Activated T-cell treated with anti-CD3 and anti-CD28 coated beads, Interleukin-2, amount 50 U/mL, for 4 hours (primary cell): Measurements from ENCODE around the gene LRRC8D. TPM values are rescaled to one million over a fixed set of nuclear protein-coding genes. Genes with fewer than 3 reads are reported as not detected.

Experiments
- ATAC-seq, 2 donors: fragments of 200-7000 bp; cut with Tn5 transposase; one replicate each; pipeline ENCODE4 v1.10.0; 2021
- DNase-seq: peaks from one replicate; pipeline ENCODE4 v3.0.0-alpha.2; 2020
- H3K27me3 Mint-ChIP-seq: one replicate; pipeline ENCODE4 v1.8.0; 2021; ENCODE audit warnings: low read depth, mixed read lengths
- H3K36me3 Mint-ChIP-seq: one replicate; pipeline ENCODE4 v1.8.0; 2022; ENCODE audit warnings: mixed read lengths; ENCODE audit not compliant: insufficient read depth
- H3K4me1 Mint-ChIP-seq: one replicate; pipeline ENCODE4 v1.8.0; 2021; ENCODE audit warnings: low read depth, mixed read lengths
- H3K4me3 Mint-ChIP-seq: one replicate; pipeline ENCODE4 v1.8.0; 2021; ENCODE audit warnings: mild to moderate bottlenecking, moderate library complexity, mixed read lengths
- H3K9me3 Mint-ChIP-seq: one replicate; pipeline ENCODE4 v1.8.0; 2021; ENCODE audit warnings: mixed read lengths
- total RNA-seq, 3 donors: library from RNA; stranded (reverse); gene quantifications; one replicate each; pipeline ENCODE4 v1.2.1, GENCODE V29; 2021

LRRC8D gene
- total RNA-seq, 3 donors from 2014 or later, result 42.1 to 56.7 (median 48.0) TPM

DNA sequence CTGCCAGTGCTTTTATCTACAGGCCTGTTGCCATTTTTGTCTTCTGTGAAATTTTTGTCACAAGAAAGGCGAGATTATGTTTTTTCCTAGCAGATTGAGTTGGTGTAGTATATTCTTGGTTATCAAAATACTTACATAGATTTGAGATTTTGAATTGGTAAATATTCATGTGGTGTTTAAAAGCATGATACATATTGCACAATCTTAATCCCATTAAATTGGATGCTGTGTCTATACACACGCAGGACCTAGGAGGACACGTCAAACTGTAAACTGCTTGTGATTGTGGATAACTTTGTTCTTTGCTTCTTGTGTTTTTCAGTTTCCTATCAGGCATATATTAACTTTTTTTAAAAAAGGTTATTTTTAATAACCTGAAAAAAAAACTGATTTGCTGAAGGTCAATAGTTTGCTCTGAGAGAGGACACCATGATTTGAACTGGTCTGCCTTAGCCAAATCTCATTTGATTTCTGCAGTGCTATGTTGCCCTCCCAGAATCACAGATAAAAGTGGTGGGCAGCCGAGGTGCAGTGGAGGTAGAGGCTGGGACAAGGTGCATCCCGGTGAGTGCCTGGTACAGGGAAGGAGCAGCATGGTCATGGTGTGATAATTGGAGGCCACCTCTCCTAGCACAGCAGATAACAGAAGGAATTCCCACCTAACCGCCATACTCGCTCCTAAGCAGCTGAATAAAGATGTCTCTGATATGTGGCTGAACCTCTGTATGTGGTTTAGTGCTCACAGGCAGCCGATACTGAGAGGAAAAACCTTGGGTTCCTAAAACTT is 76.7 kb downstream of the LRRC8D start:
- no peaks in the 10 kb centered on the region for H3K27me3 Mint-ChIP-seq
- DNase-seq, result no peak
- H3K4me3 Mint-ChIP-seq, result no peak overlapping the region
- peaks cover 28% of the 10 kb centered on the region for H3K4me1 Mint-ChIP-seq
- H3K36me3 Mint-ChIP-seq, result peaks cover 24% of the 10 kb centered on the region
- no peaks in the 10 kb centered on the region for H3K9me3 Mint-ChIP-seq
- no peak for ATAC-seq

DNA sequence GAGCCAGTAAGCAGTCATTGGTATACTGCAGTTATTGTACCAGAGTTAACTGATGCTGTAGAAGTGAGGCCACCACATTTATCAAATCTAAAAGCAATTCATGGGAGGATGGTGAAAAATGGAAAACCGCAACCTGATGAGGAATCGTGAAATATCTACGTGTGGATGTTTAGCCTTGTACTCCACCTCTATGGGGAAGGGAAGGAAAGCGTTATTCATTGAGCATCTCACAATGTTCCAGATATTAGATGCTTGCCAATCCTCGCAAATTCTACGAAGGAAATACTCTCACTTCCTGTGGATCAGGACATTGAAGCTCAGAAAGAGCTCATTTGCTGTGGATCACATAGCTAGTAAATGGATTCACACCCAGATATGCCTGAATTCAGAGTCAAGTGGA is 77.3 kb downstream of the LRRC8D start:
- H3K36me3 Mint-ChIP-seq, result peaks cover 21% of the 10 kb centered on the region
- no peaks in the 10 kb centered on the region for H3K9me3 Mint-ChIP-seq
- DNase-seq (no peak), ATAC-seq (no peak)
- no peak overlapping the region for H3K4me3 Mint-ChIP-seq
- no peaks in the 10 kb centered on the region for H3K27me3 Mint-ChIP-seq
- peaks cover 32% of the 10 kb centered on the region for H3K4me1 Mint-ChIP-seq

DNA sequence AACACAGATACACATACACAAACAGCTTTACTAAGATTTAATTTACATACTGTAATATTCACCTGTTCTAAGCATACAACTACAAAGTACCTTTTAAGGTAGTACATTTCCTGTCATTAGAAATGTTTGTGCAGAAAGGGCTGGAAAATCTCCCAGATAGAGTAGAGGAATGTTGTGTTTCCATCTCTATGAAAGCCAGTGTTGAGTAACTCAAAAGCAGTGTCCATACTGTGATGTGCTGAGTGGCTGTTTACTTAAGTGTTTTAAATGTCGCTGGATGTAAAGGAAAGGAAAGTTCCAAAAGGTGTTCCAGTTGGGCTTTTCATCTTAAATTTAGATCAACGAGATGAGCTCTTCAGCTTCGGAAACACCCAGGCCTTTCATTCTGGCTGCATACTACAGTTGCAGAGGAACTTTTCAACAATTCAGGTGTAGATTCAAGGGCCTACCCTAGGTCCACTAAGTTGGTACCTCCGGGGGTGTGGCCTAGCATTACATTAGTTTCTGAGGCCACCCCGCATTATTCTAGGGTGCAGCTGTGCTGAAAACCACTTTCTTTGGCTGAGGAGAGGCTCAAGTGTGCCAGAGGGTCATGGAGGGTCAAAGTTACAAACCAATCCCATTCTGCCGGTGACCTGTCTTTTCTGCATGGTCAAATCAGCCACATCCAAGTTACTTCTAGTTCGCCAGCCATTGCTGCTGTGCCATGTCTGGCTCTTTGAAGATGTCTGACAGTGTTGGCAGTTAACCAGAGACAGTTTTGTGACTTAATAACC is 78.1 kb downstream of the LRRC8D start:
- ATAC-seq (no peak), DNase-seq (no peak)
- Mint-ChIP-seq H3K9me3 (no peaks in the 10 kb centered on the region), H3K36me3 (peaks cover 24% of the 10 kb centered on the region), H3K4me3 (no peak overlapping the region), H3K27me3 (no peaks in the 10 kb centered on the region), H3K4me1 (peaks cover 36% of the 10 kb centered on the region)

DNA sequence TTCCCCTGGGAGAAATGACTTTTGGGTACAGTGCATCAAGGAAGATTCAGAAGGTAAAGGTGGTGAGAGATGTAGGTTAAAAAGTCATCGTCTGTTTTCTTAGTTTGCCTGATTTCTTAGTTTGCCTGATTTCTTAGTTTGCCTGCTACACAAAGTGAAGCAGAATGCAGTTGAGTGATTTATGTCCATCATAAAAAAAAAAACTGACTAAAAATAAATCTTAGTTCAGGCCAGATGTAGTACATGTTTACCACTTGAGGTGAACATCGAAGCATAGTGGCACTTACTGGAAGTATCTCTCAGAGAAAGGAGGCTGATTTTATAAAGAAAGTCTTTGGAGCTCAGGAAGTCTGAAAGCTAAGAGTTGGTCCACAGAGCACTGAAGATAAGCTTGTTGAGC is 79.5 kb downstream of the LRRC8D start:
- no peaks in the 10 kb centered on the region for H3K27me3 Mint-ChIP-seq
- no peaks in the 10 kb centered on the region for H3K9me3 Mint-ChIP-seq
- peaks cover 26% of the 10 kb centered on the region for H3K36me3 Mint-ChIP-seq
- no peak overlapping the region for H3K4me3 Mint-ChIP-seq
- H3K4me1 Mint-ChIP-seq, result peaks cover 39% of the 10 kb centered on the region
- ATAC-seq (no peak), DNase-seq (no peak)

DNA sequence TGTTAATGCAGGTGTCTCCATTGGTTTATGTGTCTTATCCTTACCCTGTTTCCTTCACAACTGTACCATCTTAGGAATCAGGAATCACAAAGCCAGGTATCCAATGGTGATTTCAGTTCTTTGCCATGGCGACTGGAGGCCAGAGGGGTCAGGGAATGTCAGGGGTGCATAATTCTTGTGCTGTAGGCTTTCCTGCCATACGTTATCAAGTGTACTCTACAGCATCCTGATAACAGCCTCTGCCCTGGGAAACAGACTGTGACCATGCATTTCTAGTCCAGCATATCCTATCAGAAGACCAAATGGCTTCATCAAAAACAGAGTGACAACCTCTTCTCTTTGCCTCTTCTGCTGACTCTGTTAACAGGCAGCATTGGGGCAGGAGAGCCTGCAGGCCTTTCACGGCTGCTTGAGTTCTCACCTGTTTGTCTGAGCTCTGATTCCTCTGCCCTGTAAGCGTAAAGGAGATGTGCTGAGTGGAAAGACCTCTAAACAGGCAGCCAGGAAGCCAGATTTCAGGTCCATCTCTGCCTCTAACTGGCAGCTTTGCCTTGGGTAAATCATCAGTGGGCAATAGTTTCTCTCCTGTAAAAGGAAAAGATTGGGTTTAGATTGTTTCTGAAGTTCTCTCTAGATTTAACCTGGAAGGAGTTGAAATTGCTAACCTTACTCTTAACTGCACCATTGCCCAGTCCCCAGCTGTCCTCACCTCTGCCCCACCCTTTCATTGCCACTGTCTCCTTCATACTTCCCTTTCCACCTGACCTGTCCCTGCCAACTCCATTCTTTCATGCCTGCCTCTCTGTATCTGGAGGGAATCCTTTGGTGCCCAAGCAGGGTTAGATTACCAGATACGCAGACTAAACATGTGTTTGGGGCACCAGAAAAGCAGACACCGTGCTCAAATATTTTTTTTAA is 80.2 kb downstream of the LRRC8D start:
- Mint-ChIP-seq H3K27me3 (no peaks in the 10 kb centered on the region), H3K9me3 (no peaks in the 10 kb centered on the region)
- DNase-seq, result no peak

DNA sequence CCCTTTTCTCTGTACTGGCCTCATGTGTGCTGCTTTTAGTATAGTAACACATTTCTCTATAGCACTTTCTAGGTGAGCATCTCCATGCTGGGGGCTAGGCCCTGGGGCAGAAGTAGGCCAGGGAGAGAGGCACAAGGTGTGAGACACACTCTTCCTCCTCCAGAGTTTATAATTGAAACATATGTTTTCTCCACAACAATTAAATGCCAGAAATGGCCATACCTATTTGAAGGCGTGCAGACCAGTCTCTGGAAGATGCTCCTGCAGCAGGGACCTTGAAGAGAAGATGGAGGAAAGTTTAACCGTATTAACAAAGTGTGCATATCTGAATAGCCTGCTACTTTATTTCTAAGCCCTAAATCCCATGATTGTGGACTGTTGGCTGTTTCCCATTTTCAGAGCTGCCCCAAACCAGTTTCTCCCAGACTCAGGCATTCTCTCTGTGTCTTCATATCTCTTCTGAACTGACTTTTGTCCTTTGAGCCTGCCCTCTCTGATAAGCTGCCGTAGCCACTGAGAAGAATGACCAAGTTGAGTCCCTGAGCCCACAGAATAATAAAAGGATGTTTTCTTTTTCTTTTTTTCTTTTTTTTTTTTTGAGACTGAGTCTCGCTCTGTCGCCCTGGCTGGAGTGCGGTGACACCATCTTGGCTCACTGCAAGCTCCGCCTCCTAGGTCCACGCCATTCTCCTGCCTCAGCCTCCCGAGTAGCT is 81.3 kb downstream of the LRRC8D start:
- DNase-seq, result no peak
- ATAC-seq, result no peak
- Mint-ChIP-seq H3K4me3 (no peak overlapping the region), H3K9me3 (no peaks in the 10 kb centered on the region), H3K36me3 (peaks cover 25% of the 10 kb centered on the region), H3K4me1 (peaks cover 53% of the 10 kb centered on the region), H3K27me3 (no peaks in the 10 kb centered on the region)

More for the DNA sequence above, 80.2 kb downstream of the LRRC8D start:
- ATAC-seq, result no peak
- H3K4me1 Mint-ChIP-seq, result peaks cover 46% of the 10 kb centered on the region
- no peak overlapping the region for H3K4me3 Mint-ChIP-seq
- H3K36me3 Mint-ChIP-seq, result peaks cover 29% of the 10 kb centered on the region

DNA sequence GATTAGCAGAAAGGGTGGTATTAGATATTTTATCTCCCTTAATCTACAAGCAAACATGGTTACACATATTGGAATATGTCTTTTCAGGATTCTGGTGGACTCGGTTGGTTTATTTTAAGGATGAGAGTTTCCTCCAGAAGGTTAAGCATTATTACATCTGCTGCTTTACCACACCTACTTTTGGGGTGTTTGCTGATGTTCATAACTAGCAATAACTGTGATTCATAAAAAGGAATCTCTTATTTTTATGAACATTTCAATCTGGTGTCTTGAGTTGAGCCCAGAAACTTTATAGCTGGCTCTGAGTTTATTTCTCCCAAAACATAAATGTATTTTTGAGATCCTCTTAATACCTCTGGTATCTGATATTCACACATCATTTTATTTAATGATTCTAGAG is 82.7 kb downstream of the LRRC8D start:
- Mint-ChIP-seq H3K4me3 (no peak overlapping the region), H3K9me3 (no peaks in the 10 kb centered on the region), H3K4me1 (peaks cover 61% of the 10 kb centered on the region), H3K36me3 (peaks cover 24% of the 10 kb centered on the region), H3K27me3 (no peaks in the 10 kb centered on the region)
- DNase-seq (no peak), ATAC-seq (no peak)

DNA sequence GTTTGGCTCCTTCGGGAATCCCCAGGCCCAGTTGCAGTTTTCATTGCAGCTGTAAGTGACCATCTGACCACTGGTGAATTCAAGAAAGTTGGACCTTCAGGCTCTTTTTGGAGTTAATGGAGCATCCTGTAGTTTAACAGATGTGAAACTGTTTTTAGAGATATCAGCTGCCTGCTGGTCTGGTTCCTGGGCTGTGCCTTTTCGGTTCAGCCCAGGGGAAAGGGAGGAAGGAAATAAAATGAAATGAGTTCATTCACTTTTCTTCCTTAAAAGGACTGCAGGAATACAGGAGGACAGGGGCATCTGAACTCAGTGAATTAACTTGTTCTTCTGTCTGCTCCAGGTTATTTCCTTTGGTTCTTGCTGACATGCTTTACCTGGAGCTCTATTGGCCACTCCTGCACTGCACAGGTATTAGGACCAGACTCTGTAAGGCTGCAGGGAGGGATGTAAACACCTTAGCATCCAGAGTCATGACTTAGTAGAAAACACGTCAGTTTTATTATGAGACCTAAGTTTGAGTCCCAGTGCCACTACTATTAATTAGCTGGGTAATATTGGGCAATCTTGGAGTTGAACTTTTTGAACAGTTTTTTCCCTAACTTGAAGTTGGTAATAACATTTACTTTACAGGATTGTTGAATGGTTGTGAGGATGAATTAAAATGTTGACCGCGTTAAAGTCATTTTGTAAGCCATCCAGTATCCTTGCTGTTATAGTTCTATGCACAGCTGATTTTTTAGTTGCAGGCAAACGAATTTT is 83.6 kb downstream of the LRRC8D start:
- H3K9me3 Mint-ChIP-seq, result no peaks in the 10 kb centered on the region
- no peak overlapping the region for H3K4me3 Mint-ChIP-seq
- DNase-seq (no peak), ATAC-seq (no peak)
- peaks cover 66% of the 10 kb centered on the region for H3K4me1 Mint-ChIP-seq
- H3K27me3 Mint-ChIP-seq, result no peaks in the 10 kb centered on the region
- H3K36me3 Mint-ChIP-seq, result peaks cover 24% of the 10 kb centered on the region

DNA sequence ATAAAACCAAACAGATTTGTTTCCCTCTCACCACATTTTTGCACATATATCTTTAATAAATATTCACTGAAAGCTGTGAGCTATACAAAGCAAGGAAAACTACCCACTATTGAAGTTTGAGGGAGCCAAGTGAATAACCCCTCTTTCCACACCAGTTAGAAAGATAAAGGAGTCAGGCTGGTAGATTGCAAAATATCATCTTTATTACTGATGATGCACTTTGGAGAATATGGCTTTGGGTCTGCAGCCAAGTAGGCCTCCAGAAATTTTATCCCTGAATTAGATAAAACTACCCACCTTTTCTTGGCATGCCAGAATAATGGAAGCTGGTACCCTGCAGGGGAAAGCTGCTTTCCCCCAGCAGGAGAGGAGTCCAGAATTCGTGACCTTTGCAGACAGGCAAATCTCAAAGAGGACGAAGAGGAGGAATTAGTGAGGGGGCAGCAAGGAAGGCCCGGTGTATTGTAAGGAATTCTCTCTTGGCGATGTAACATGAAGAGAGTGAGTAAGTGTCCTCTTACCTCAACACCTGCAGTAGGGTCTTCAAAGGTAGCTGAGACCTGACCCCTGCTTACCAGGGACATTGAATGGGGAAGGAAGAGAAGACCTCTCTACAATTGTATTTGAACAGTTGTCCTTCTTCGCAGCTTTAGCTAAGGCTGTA is 84.7 kb downstream of the LRRC8D start:
- no peaks in the 10 kb centered on the region for H3K9me3 Mint-ChIP-seq

DNA sequence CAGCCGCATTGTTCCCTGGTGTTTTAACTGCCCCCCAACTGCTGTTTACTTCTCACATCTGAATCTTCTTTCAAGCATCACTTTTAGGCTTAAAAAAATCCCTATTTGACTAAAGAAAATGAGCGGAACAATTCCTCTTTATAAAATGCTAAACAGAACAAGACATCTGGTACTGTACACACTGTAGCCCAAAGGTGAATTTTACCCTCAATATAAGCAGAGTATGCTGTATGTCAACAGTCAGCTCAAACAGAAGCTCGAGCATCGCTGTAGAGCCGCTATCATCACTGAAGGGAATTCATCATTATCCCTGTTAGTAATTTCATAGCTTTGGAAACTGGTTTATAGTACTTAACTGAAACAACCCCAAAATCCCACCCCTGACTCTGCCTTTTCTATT is 85.3 kb downstream of the LRRC8D start:
- Mint-ChIP-seq H3K4me1 (peaks cover 59% of the 10 kb centered on the region), H3K4me3 (no peak overlapping the region), H3K9me3 (no peaks in the 10 kb centered on the region), H3K36me3 (peaks cover 27% of the 10 kb centered on the region), H3K27me3 (no peaks in the 10 kb centered on the region)
- DNase-seq (no peak), ATAC-seq (no peak)

More for the DNA sequence above, 84.7 kb downstream of the LRRC8D start:
- no peak for DNase-seq
- H3K4me1 Mint-ChIP-seq, result peaks cover 59% of the 10 kb centered on the region
- ATAC-seq, result no peak
- no peak overlapping the region for H3K4me3 Mint-ChIP-seq
- H3K36me3 Mint-ChIP-seq, result peaks cover 25% of the 10 kb centered on the region
- no peaks in the 10 kb centered on the region for H3K27me3 Mint-ChIP-seq

DNA sequence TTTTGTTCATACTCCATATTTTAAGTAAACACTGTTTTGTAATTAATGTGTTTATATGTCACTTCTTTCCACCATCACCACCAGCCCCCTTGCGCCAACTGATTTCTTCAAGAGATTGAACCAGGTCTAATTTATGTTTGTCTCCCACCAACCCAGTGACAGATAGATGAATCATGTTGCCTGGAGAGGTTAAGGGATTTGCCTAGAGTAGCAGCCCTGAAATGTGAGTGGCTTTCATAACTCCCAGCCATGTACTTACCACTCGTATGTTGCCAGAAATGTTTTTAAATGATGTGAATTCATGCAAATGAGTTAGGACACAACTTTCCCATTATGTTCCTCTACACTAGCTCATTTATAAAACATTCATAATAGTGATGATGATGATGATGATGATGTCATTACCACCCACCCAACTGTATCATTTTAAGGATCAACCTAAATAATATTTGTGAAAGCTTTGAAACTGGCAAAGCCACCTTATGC is 86.9 kb downstream of the LRRC8D start:
- H3K27me3 Mint-ChIP-seq, result no peaks in the 10 kb centered on the region
- DNase-seq (no peak), ATAC-seq (peak; percentile 83 to 86)
- H3K36me3 Mint-ChIP-seq, result peaks cover 33% of the 10 kb centered on the region
- peaks cover 54% of the 10 kb centered on the region for H3K4me1 Mint-ChIP-seq
- H3K4me3 Mint-ChIP-seq, result no peak overlapping the region
- H3K9me3 Mint-ChIP-seq, result no peaks in the 10 kb centered on the region

DNA sequence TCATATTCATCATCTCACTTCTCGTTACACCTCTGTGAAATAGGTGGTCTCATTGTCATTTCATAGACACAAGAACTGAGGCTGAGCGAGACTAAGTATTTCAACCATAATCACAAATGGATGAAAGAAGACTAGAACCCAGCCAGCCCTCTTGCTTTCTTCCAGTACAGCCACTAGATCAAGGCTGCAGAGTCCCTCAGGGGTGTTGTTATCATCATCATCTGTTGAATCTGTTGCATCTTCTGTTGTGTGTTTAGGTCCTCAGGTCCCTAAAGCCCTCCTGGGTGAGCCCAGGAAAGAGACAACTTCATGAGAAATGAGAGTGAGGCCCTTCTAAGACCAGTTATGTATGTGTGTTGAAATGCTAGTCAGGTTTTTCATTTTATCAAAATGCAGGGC is 87.4 kb downstream of the LRRC8D start:
- Mint-ChIP-seq H3K4me1 (peaks cover 53% of the 10 kb centered on the region), H3K4me3 (no peak overlapping the region), H3K9me3 (no peaks in the 10 kb centered on the region), H3K27me3 (no peaks in the 10 kb centered on the region), H3K36me3 (peaks cover 35% of the 10 kb centered on the region)
- no peak for DNase-seq
- no peak for ATAC-seq
